ENCODE measurements around the gene TREML2.

- TF ChIP-seq ZBTB20 (CRISPR knock-in tag; IDR thresholded peaks at IDR 0.05; ENCODE audit: borderline replicate concordance, low read depth) (no peak), RAD21 (CRISPR knock-in tag; IDR thresholded peaks at IDR 0.05) (no peak), TAF15 (IDR thresholded peaks at IDR 0.05; ENCODE audit: low read depth, low read length, poor library complexity, severe bottlenecking) (no peak), ZNF724P (CRISPR knock-in tag; IDR thresholded peaks at IDR 0.05; ENCODE audit: borderline replicate concordance) (no peak), POLR2A (IDR thresholded peaks at IDR 0.05; ENCODE audit: insufficient read depth in 1 of 2, low read depth in 2 of 2, low read length in 2 of 2) (no peak)
Observed at GRCh38 chr6:41194386-41194785, 6.6 kb downstream of the TREML2 start.
